Progenitor cell of endocrine pancreas (in vitro differentiated cells): ENCODE measurements around the gene RAB6A. TPM values are rescaled to one million over a fixed set of nuclear protein-coding genes. Genes with fewer than 3 reads are reported as not detected.
A peak's percentile ranks its signal among the peaks of the same experiment; 100 is the strongest.
"Not testable (repeated sequence)": the region's sequence is repeated elsewhere in the genome, so short reads cannot be mapped to it uniquely, and the experiment has no call there.

ENCODE experiments used
- DNase-seq: peaks from one replicate; pipeline ENCODE4 v3.0.0; 2021; ENCODE audit warnings: low spot score; ENCODE audit not compliant: unreplicated experiment
- H3K27ac Mint-ChIP-seq: 2 replicates; pipeline ENCODE4 v1.8.0; 2021; ENCODE audit warnings: mild to moderate bottlenecking, moderate library complexity, mixed read lengths
- H3K27me3 Mint-ChIP-seq: 2 replicates; pipeline ENCODE4 v1.8.0; 2021; ENCODE audit warnings: mixed read lengths
- H3K36me3 Mint-ChIP-seq: 2 replicates; pipeline ENCODE4 v1.8.0; 2022; ENCODE audit warnings: mixed read lengths; ENCODE audit not compliant: insufficient read depth
- H3K4me1 Mint-ChIP-seq: 2 replicates; pipeline ENCODE4 v1.8.0; 2021; ENCODE audit warnings: low read depth, mixed read lengths
- H3K4me3 Mint-ChIP-seq: 2 replicates; pipeline ENCODE4 v1.8.0; 2021; ENCODE audit warnings: low read depth, mild to moderate bottlenecking, moderate library complexity, mixed read lengths
- H3K9me3 Mint-ChIP-seq: 2 replicates; pipeline ENCODE4 v1.8.0; 2021; ENCODE audit warnings: low read depth, mixed read lengths
- total RNA-seq: library from RNA; stranded (reverse); gene quantifications from 2 replicates; pipeline ENCODE4 v1.2.1, GENCODE V29; 2021
- TF ChIP-seq, protein P1 (sequence below): fragments of 200-600 bp; sonication (generic); IDR thresholded peaks from one replicate; pipeline ENCODE4 v1.5.0; 2021; ENCODE audit warnings: antibody characterized with exemption, mild to moderate bottlenecking; ENCODE audit not compliant: unreplicated experiment

The RAB6A gene
- total RNA-seq, 1 donor from 2014 or later = 88.6 TPM

DNA sequence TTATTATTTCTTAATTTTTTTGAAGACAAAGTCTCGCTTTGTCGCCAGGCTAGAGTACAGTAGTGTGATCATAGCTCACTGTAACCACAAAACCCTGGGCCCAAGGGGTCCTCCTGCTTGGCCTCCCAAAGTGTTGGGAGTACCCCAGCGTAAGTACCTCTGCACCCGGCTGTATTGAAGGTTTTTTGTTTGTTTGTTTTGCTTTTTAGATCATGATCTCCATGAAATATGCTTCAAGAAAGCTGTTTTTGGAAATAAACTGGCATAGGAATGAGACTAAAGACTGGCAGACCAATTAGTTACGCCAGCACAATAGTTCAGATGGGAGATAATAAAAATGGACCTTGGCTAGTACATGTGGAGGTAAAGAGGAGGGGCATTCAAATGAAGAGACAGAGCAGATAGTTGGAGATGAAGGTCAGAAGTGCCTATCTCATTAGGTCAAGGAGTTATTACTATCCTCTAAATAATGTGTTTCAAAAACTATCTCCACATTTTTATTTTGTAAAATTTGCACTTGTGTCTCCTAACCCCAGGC is 22.7 kb upstream of the RAB6A start:
- Mint-ChIP-seq H3K36me3 (no peaks in the 10 kb centered on the region), H3K4me3 (no peak overlapping the region), H3K9me3 (no peaks in the 10 kb centered on the region), H3K27me3 (no peaks in the 10 kb centered on the region), H3K4me1 (peaks cover 10% of the 10 kb centered on the region), H3K27ac (no peak overlapping the region)
- TF ChIP-seq, protein P1, sequence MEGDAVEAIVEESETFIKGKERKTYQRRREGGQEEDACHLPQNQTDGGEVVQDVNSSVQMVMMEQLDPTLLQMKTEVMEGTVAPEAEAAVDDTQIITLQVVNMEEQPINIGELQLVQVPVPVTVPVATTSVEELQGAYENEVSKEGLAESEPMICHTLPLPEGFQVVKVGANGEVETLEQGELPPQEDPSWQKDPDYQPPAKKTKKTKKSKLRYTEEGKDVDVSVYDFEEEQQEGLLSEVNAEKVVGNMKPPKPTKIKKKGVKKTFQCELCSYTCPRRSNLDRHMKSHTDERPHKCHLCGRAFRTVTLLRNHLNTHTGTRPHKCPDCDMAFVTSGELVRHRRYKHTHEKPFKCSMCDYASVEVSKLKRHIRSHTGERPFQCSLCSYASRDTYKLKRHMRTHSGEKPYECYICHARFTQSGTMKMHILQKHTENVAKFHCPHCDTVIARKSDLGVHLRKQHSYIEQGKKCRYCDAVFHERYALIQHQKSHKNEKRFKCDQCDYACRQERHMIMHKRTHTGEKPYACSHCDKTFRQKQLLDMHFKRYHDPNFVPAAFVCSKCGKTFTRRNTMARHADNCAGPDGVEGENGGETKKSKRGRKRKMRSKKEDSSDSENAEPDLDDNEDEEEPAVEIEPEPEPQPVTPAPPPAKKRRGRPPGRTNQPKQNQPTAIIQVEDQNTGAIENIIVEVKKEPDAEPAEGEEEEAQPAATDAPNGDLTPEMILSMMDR = no peak
- DNase-seq = no peak

DNA sequence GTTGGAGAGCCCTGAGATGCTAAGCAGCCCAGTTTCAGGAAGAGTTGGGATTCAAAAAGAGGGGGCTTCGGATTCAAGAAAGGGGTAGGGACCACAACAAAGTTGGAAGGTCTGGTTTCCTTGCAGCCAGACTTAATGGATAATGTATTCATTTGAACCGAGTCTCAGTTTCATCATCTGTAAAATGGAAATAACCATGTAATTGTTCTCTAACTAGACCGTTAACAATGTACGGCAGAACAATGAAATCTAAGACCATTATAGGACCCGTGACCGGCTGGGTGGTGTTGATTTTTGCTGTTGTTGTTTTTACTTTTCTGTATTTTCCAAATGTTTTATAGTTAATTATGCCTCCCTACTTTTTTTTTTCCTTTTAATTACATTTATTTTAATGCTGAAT is 20.4 kb upstream of the RAB6A start:
- Mint-ChIP-seq H3K27ac (no peak overlapping the region), H3K4me1 (peaks cover 3% of the 10 kb centered on the region), H3K9me3 (no peaks in the 10 kb centered on the region), H3K27me3 (no peaks in the 10 kb centered on the region), H3K36me3 (no peaks in the 10 kb centered on the region), H3K4me3 (no peak overlapping the region)
- TF ChIP-seq, protein P1 = no peak
- DNase-seq = no peak

DNA sequence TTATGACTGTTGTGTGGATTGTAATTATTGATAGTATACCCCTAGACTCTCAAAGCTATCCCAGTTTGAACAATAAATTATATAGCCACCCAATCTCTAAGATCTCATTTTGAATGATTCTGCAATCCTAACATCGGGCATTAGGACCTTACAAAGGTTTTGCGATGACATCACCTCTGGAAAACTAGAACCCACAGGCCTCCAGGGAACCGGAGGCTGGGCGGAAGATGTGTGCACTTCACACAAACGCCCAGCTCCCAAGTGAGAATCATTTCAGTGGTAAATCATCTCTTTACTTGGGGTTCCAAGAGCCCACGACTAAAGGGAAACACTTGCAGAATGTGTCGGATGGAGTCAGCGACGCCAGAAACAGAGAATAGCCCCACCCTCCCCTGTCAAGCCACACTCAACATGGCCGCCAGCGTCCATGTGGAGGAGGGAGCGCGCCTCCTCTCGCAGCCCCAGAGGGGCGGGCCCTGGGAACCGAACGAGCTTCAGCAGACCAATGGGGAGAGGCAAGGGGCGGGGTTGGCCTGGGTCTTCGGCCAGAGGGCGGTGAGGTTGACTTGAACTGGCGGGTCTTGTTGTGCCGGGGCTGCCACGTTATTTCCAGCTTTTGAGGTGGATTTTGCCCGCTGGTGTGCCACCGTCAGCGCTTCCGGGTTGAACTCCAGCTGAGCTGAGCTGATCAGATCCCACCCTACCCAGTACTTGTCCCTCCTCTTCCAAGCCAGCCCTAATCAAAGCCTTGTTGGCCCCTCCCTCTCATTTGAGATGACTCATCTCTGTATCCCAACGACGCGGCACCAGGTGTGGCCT is 18.4 kb upstream of the RAB6A start:
- Mint-ChIP-seq H3K27me3 (no peaks in the 10 kb centered on the region), H3K4me1 (peaks cover 3% of the 10 kb centered on the region), H3K4me3 (peak overlapping the region; percentile 96), H3K27ac (peak overlapping the region; percentile 100), H3K9me3 (no peaks in the 10 kb centered on the region), H3K36me3 (no peaks in the 10 kb centered on the region)
- TF ChIP-seq, protein P1 = no peak
- peak; percentile 96 for DNase-seq

DNA sequence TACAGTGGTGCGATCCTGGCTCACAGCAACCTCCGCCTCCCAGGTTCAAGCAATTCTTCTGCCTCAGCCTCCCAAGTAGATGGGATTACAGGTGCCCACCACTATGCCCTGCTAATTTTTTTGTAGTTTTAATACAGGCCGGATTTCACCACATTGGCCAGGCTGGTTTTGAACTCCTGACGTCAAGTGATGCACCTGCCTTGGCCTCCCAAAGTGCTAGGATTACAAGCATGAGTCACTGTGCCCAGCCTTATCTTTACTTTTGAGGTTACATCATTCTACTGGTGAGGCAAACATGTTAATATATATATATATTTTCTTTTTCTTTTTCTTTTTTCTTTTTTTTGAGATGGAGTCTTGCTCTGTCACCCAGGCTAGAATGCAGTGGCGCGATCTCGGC is 9.9 kb upstream of the RAB6A start:
- not testable (repeated sequence) for H3K9me3 Mint-ChIP-seq, DNase-seq, H3K27me3 Mint-ChIP-seq, H3K27ac Mint-ChIP-seq, H3K36me3 Mint-ChIP-seq, H3K4me1 Mint-ChIP-seq, H3K4me3 Mint-ChIP-seq

DNA sequence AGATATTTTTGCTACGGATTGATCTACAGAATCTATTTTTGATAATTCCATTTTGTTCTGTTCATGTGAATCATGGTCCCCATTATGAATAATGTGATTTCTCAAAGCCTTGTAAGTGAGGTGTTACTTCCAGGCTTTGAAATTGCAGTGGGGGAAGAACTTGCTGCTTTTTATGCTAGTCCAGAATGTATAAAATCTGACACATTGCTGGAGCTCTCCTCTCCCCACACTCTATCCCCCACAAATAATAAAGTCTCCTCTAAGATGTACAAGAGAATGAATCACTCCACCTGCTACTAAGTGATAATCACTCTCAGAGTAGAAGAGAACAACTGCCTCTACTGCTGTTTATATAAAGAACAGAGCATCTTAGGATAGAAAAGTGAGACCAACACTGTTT is 5.9 kb upstream of the RAB6A start:
- H3K27me3 Mint-ChIP-seq = peaks cover 6% of the 10 kb centered on the region
- no peak for DNase-seq
- TF ChIP-seq, protein P1 = no peak
- H3K27ac Mint-ChIP-seq = no peak overlapping the region
- peaks cover 9% of the 10 kb centered on the region for H3K4me1 Mint-ChIP-seq
- H3K36me3 Mint-ChIP-seq = no peaks in the 10 kb centered on the region
- no peak overlapping the region for H3K4me3 Mint-ChIP-seq
- H3K9me3 Mint-ChIP-seq = no peaks in the 10 kb centered on the region

DNA sequence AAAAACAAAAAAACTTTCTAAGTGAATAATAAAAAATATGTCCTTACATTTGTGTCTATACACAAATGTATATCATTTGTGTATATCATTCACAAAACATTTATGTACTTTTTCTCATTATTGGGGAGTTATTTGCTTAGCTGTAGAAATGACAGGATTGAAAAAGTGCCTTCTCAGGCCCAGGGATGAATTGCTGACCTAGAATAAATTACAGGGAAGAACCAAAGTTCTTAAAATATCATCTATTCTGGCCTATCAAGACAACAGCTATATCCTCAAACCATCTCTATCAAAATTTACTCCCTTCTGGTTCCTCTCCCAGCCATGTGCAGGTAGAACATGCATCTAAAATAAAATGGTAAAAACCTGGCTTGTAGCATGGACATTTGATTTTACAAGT is 1.9 kb upstream of the RAB6A start:
- Mint-ChIP-seq H3K4me1 (peaks cover 28% of the 10 kb centered on the region), H3K9me3 (no peaks in the 10 kb centered on the region), H3K27ac (no peak overlapping the region), H3K27me3 (peaks cover 6% of the 10 kb centered on the region), H3K36me3 (no peaks in the 10 kb centered on the region), H3K4me3 (no peak overlapping the region)
- DNase-seq = no peak
- TF ChIP-seq, protein P1 = no peak
